Epithelial cell of proximal tubule (primary cell): ENCODE measurements around the gene CDHR3. TPM values are rescaled to one million over a fixed set of nuclear protein-coding genes. Genes with fewer than 3 reads are reported as not detected.
A peak's percentile ranks its signal among the peaks of the same experiment; 100 is the strongest.

ENCODE experiments used
- DNase-seq: peaks from one replicate; pipeline ENCODE4 v3.0.0-alpha.2; 2011; ENCODE audit warnings: low read depth
- H3K4me3 ChIP-seq: 2 replicates; pipeline ENCODE4 v1.5.1; 2011; ENCODE audit warnings: low read depth, mild to moderate bottlenecking, low read length
- CTCF ChIP-seq: conservative IDR thresholded peaks from 2 replicates; pipeline ENCODE4 v1.5.1; 2012; ENCODE audit warnings: low read depth, mild to moderate bottlenecking, low read length
- total RNA-seq: library from RNA; depleted of rRNA; stranded (reverse); fragments of >200 nt; gene quantifications from 2 replicates; pipeline ENCODE4 v1.2.3, GENCODE V29; 2015

The CDHR3 gene
- total RNA-seq, 1 donor from 2014 or later: 0.17 TPM

- H3K4me3 ChIP-seq: no peak overlapping the region
- DNase-seq: no peak
- no peak for TF ChIP-seq CTCF
Observed at GRCh38 chr7:106038916-106039315, 75.9 kb downstream of the CDHR3 start.

GRCh38 chr7:106039486-106040060 lies 76.5 kb downstream of the CDHR3 start:
- H3K4me3 ChIP-seq: no peak overlapping the region
- no peak for TF ChIP-seq CTCF
- no peak for DNase-seq

- no peak for DNase-seq
Observed at GRCh38 chr7:106041140-106041717, 78.2 kb downstream of the CDHR3 start.

GRCh38 chr7:106042196-106042611 lies 79.1 kb downstream of the CDHR3 start:
- no peak for TF ChIP-seq CTCF
- DNase-seq: no peak

More at GRCh38 chr7:106041140-106041717, 78.2 kb downstream of the CDHR3 start:
- peak; percentile 80 for TF ChIP-seq CTCF
- no peak overlapping the region for H3K4me3 ChIP-seq

GRCh38 chr7:106045139-106045538 lies 82.1 kb downstream of the CDHR3 start:
- TF ChIP-seq CTCF: no peak
- DNase-seq: no peak
- H3K4me3 ChIP-seq: no peak overlapping the region

More at GRCh38 chr7:106042196-106042611, 79.1 kb downstream of the CDHR3 start:
- no peak overlapping the region for H3K4me3 ChIP-seq

- DNase-seq: no peak
- no peak overlapping the region for H3K4me3 ChIP-seq
- no peak for TF ChIP-seq CTCF
Observed at GRCh38 chr7:106045586-106045985, 82.5 kb downstream of the CDHR3 start.

- no peak for DNase-seq
- H3K4me3 ChIP-seq: no peak overlapping the region
- TF ChIP-seq CTCF: no peak
Observed at GRCh38 chr7:106047184-106047583, 84.1 kb downstream of the CDHR3 start.
